Measurements from ENCODE around the gene PTCD2. TPM values are rescaled to one million over a fixed set of nuclear protein-coding genes. Genes with fewer than 3 reads are reported as not detected.
A peak's percentile ranks its signal among the peaks of the same experiment; 100 is the strongest.

The PTCD2 gene
- total RNA-seq, 1 experiment from 2014 or later, result 19.3 TPM

DNA sequence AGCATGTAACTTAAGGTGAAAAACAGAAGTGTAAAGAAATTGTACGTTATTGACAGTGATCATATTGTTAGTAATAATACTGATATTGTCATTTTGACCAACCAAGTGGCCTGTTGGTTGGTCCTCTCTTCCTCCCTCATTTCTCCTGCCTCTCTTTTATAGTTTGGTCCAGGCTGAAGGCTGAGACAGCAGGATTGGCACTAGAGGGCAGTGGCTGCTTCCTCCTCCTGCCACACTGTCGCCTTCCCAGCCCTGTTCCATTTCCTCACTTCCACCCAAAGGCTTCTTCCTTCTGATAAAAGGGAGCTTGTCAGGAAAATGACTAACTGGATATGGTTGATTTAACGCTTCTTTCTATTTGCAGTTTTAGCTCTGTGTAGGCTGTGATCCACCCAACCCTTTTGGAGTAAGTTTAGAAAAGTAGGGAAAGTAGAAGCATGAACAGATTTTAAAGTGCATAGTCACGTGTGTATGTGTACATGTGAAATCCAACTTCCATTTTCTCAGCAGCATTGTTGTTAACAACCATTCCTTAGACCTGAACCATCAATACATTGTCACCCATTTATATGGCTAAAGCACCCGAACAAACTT lies 35.6 kb downstream of the PTCD2 start:
- H4K20me1 ChIP-seq (ENCODE audit: insufficient read depth), result no peaks in the 10 kb centered on the region
- intact Hi-C loops (cut with micrococcal nuclease), result no loop called here
- no peaks in the 10 kb centered on the region for H3K79me2 ChIP-seq (ENCODE audit: insufficient read depth, low read length)
- no peak overlapping the region for H2AFZ ChIP-seq (ENCODE audit: low read depth, low read length, poor library complexity, severe bottlenecking)
- ChIA-PET CTCF (interaction anchor here (2.9 kb wide), 1 partner anchor 10 kb away, joined by 12 read pairs; no protein-coding TSS in a partner anchor), POLR2A (no interaction called here), RAD21 (ENCODE audit: low non-redundant PET in 1 of 2, low total read pairs in 2 of 2, uncharacterized antibody in 2 of 2, unreplicated experiment in 2 of 2) (no interaction called here)
- H3K4me2 ChIP-seq (ENCODE audit: low read length), result no peak overlapping the region
- H3K36me3 ChIP-seq (ENCODE audit: control insufficient read depth in 1 of 2, insufficient read depth in 2 of 2, low read length in 2 of 2), result peaks cover 0 to 16% of the 10 kb centered on the region in 2 experiments; a peak in 1 of 4 replicates
- peak; percentile 88 for ATAC-seq
- no peaks in the 10 kb centered on the region for H3K4me1 ChIP-seq (ENCODE audit: control insufficient read depth in 1 of 2, insufficient read depth in 2 of 2, low read length in 2 of 2)
- H3K9me2 ChIP-seq (ENCODE audit: insufficient read depth), result no peaks in the 10 kb centered on the region
- no peak overlapping the region for H3K27ac ChIP-seq (ENCODE audit: low read depth, low read length)
- no peak for TF ChIP-seq YY1 (IDR thresholded peaks at IDR 0.05; ENCODE audit: extremely low read depth, insufficient replicate concordance, low read depth, low read length)
- no peak for TF ChIP-seq POLR2AphosphoS5 (IDR thresholded peaks at IDR 0.05; ENCODE audit: low read depth, low read length)
- TF ChIP-seq CEBPB (IDR thresholded peaks at IDR 0.05; ENCODE audit: low read depth), result no peak
- no peak for TF ChIP-seq ELF1 (IDR thresholded peaks at IDR 0.05; ENCODE audit: borderline replicate concordance, low read depth)
- peak; percentile 59 for TF ChIP-seq RAD21 (IDR thresholded peaks at IDR 0.05; ENCODE audit: low read depth)
- TF ChIP-seq, protein P1, sequence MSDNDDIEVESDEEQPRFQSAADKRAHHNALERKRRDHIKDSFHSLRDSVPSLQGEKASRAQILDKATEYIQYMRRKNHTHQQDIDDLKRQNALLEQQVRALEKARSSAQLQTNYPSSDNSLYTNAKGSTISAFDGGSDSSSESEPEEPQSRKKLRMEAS (IDR thresholded peaks at IDR 0.05), result 0 out of 2 replicates have a peak, but pooled peaks have one; percentile 18
- no peak for TF ChIP-seq EGR1 (IDR thresholded peaks at IDR 0.05; ENCODE audit: low read depth)
- TF ChIP-seq SP1 (IDR thresholded peaks at IDR 0.05; ENCODE audit: low read depth), result 0 out of 2 replicates have a peak, but pooled peaks have one; percentile 11
- TF ChIP-seq, protein P2, sequence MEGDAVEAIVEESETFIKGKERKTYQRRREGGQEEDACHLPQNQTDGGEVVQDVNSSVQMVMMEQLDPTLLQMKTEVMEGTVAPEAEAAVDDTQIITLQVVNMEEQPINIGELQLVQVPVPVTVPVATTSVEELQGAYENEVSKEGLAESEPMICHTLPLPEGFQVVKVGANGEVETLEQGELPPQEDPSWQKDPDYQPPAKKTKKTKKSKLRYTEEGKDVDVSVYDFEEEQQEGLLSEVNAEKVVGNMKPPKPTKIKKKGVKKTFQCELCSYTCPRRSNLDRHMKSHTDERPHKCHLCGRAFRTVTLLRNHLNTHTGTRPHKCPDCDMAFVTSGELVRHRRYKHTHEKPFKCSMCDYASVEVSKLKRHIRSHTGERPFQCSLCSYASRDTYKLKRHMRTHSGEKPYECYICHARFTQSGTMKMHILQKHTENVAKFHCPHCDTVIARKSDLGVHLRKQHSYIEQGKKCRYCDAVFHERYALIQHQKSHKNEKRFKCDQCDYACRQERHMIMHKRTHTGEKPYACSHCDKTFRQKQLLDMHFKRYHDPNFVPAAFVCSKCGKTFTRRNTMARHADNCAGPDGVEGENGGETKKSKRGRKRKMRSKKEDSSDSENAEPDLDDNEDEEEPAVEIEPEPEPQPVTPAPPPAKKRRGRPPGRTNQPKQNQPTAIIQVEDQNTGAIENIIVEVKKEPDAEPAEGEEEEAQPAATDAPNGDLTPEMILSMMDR (IDR thresholded peaks at IDR 0.05 in 2 of 3, conservative IDR thresholded peaks at IDR 0.05 in 1 of 3; ENCODE audit: borderline replicate concordance in 1 of 3, insufficient read depth in 1 of 3, low read depth in 2 of 3, low read length in 2 of 3), result peak; percentile 38 to 50 (median 50); a peak in 5 of 6 replicates
- no peak overlapping the region for H3K9ac ChIP-seq (ENCODE audit: low read length)
- no peak for DNase-seq (ENCODE audit: low read depth, low spot score)
- H3K4me3 ChIP-seq (replicated peaks in 1 of 2; ENCODE audit: low read depth in 1 of 2, low read length in 2 of 2), result no peak overlapping the region
- no peaks in the 10 kb centered on the region for H3K27me3 ChIP-seq (ENCODE audit: insufficient read depth, low read length)
- no TSS peak for BruUV-seq (replicated peaks)
- H3K9me3 ChIP-seq (ENCODE audit: control insufficient read depth in 1 of 2, insufficient read depth in 1 of 2, low read depth in 1 of 2, low read length in 2 of 2), result no peaks in the 10 kb centered on the region

All from HCT116 (cell line).